ENCODE results near the gene TRIM2.

The TRIM2 gene

DNA sequence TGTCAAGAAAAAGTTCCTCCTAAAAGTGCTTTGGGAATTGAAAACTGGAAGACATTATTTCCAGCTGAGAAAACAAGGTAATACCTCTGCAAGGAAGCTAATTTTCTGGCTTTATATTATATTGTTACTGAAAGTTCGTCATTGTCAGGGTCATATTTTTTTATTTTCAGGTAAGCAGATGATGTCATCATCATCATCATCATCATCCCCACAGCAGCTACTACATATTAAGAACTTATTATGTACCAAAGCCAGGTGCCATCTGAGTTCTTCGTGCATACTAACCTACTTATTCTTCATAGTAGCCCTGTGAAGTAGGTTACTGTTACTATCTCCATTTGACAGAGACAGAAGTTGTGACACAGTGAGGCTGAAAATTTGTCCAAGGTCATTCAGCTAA lies 87.3 kb downstream of the TRIM2 start:
- no peak for DNase-seq

DNA sequence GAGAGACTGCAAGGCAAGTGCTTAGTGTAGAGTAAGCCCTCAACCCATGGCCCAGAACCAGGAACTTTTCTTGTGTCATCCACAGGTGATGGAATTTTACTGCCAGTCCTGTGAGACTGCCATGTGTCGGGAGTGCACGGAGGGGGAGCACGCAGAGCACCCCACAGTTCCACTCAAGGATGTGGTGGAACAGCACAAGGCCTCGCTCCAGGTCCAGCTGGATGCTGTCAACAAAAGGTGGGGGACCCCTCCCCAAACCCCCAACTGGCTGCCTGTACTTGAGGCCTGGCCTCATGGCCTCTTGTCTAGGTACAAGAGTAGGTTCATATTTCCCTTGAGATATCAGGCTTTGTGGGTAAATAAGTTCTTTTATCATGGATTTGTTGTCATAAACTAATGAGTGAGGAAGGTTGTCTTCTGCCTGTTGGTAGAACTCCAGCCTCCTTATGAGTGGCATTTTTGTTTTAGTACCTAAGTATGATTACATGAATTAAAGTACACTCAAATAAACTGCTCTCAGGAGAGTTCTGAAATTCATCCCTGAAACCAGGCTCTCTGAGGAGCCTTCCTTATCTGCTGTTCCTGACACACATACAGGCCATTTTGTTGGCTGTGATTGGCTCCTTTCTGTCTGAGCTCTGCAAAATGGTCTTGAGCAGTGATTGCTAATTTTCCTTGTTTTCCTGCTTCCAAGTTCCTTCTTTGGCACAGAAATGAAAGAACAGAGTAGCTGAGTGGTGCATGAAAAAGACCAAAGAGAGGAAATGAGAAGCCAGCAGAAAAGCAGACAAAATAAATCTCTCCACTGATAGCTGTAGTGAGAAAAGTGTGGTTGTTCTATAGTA lies 88.9 kb downstream of the TRIM2 start:
- DNase-seq, result no peak

DNA sequence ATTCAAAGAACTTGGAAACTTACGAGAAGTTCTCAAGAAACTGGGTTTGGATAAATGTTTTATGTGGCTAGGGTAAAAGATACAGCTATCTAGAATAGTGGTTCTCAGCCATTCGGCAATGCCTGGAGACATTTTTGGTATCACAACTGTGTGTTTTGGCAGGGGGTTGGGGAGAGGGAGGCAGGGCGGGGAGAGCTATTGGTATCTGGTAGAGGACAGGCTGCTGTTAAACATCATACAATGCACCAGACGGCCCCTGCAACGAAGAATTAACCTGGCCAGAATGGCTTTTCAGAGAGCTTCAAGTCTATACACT lies 89.5 kb downstream of the TRIM2 start:
- no peak for DNase-seq

DNA sequence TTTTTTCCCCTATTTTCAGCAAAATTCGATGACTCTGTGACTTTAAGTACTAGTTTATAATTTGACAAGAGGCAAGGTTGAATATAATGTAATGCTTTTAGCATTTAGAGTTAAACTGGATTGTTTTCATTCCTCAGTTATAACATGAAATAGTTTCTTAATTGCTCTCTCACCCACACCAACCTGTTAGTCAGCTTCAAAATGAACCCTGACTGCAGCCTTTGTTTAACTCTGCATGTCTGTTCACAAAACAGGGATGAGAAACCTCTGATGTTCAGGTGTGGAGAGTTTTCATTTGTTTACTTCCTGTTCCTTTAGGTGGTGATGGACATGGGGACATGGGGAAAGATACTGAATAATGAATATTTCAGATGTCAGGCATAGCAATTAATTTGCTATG lies 90.4 kb downstream of the TRIM2 start:
- DNase-seq, result no peak

DNA sequence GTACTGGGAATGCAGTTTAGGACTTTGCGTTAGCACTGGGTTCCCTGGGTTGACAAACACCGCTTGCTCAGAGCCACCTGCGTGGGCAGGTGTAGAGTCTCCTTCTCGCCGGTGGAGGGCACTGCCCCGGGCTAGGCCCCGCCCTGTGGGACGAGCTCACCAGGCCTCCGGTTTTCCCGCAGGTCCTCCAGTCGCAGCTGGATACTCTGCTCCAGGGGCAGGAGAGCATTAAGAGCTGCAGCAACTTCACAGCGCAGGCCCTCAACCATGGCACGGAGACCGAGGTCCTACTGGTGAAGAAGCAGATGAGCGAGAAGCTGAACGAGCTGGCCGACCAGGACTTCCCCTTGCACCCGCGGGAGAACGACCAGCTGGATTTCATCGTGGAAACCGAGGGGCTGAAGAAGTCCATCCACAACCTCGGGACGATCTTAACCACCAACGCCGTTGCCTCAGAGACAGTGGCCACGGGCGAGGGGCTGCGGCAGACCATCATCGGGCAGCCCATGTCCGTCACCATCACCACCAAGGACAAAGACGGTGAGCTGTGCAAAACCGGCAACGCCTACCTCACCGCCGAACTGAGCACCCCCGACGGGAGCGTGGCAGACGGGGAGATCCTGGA lies 91.0 kb downstream of the TRIM2 start:
- DNase-seq, result no peak

DNA sequence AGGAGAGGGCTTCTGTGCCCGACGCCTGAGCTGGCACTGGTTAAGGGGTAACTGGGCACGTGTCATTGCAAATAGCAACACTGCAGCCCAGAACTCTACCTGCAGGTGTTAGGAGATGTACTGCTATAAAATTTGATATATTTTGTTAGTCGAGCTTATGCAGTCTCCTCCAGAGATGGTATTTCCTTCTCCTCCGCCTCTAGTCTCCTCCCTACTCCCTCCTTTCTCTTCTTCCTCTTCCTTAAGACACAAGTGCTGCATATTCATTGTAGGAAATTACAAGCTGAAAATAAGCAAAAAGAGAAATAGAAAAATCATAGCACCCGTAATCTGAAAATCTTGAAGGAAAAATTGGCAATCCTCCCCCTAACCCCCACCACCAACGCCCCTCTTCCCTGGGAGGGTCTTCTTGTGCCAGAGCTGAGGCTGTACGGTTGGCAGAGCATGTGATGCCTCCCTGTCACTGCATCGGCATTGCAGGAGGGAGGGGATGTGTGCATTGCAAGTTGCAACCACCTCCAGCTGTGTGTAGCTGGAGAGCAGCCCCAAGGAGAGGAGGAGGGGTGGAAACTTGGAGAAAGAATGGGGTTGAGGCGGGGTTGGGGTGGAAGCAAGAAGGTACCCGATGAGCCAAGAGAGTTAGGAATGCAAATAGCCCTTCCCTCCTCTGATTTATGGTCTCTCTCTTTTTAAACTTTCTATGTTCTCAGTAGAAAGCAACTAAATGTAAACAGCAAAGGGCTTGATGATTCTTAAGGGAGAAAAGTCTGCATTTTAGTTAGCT lies 92.0 kb downstream of the TRIM2 start:
- DNase-seq, result no peak

DNA sequence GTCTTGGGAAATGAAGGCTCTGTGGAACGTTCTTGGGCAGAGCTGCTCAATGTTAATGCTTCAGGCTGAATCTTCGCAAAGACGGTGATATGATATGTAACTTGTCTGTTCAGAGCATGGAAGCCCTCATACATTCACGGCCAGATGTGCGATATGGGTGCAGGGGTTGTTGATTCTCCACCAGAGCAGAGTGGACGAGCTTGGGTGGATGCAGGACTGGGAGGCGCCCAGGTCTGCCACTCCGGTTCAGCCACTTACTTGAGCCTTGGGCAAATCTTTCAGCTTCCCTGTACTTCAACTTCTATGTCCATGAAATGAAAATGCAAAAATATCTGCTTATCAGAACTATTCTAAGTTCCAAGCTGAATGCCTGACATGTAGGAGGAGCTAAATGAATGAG lies 92.9 kb downstream of the TRIM2 start:
- no peak for DNase-seq

DNA sequence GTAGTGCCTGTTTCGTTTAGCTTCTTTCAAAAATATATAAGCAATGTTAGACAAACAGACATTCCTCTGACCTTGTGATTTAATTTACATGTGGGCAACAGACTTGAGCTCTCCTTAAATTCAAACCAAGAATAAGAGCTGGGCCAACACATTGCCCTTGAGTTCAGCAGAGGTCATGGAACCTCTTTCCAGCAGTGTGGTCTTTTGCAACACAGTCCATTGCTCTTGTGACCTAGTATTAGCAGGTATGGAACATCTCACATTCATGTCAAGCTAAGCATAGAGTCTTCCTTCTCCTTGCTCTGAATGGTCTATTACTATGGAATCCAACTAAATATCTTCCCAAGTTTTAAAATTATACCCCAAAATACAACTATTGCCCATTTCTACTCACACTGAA lies 106.5 kb downstream of the TRIM2 start:
- DNase-seq, result no peak

DNA sequence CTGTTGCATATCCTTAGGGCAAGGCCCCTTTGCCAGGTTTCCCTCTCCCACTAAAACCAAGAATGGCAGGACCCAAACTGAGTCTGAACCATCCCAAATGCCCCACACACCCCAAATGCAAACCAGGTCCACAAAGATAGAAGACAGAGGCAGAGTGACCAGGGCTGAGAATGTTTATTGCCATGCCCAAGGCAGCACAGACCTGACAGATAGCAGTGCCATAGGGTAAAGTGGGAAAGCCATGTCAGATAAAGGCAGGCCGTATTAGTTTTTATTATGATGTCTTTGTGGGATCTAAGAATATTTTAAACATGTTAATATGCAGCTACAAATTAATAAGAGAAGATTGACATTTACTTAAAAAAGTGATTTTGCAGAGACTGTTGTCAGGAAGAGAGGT lies 110.7 kb downstream of the TRIM2 start:
- no peak for DNase-seq

DNA sequence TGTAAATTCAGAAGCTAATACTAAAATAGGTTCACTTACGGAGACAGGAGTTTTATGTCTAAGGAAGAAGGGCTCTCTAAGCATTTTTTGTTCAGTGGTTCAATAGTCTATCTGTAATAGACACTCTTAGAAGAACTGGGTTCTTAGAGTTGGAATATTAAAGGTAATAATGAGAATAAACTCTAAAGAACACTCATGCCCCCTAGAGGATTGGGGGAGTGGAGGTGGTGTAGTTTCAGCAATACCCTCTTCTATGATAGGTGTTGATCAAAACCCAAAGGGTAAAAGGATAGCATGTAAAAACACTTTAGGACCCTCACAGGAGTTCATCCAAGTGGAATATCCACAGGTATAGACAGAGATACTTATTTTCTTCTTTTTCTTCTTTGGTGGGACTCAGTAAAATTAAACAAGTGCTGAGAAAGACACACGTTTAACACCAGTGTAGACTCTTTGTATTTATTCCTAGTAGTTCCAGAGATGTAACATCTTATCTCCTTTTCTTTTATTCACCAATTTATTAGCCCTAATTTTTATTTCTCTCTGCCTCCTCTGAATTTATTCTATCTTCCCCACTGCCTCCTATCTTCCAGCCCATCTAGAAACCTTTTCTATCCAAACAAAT lies 114.6 kb downstream of the TRIM2 start:
- DNase-seq, result peak; percentile 45

DNA sequence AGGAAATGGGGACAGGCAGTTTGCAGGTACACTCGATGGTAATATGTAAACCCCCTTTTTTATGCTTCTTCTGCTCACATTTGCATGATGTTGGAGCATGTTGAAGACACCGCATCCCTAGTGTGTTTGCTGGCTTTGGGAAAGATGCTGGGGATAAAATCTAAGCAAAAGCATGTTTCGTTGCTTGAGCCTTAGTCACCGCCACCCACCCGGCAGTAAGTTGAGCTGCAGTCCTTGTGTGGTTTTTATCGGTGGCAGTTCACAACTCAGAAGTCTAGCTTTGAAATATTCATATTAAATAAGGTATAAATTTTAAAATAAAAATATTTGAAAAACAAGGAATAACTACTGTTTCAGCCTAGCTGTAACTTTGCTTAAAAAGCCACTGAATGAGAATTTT lies 118.5 kb downstream of the TRIM2 start:
- no peak for DNase-seq

DNA sequence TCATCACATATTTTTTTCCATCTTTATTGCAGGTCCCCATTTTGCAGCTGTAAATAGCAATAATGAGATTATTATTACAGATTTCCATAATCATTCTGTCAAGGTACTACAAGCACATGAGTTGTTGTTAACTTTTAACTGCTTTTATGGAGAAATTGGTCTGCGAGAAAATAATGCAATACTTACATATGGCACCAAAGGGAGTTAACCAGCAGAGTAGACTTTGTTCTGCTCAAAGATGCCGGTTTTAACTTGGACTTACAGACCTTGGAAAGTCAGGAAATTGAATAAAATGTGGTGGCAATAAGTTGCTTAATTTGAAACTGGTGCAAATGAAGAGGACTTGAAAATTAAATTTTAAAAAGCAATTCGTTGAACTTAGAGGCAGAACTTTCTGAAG lies 119.8 kb downstream of the TRIM2 start:
- DNase-seq, result no peak

DNA sequence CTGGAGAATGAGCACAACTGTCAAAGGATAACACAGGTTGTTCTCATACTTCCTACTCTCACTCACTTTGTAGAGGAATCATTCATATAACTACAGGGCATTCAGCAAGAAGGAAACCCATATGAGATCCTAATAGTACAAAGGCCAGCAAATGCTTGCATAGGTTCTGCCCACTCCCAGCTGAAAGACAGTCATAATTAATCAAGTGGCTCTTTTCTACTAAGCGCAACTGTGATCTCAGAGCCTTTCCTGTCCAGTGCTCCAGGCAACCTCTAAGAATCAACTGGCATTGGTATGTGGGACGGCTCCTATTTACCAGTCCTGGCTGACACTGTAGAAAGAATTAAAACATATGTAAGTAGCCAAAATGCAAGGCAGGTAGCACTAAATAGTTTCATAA lies 121.3 kb downstream of the TRIM2 start:
- no peak for DNase-seq

DNA sequence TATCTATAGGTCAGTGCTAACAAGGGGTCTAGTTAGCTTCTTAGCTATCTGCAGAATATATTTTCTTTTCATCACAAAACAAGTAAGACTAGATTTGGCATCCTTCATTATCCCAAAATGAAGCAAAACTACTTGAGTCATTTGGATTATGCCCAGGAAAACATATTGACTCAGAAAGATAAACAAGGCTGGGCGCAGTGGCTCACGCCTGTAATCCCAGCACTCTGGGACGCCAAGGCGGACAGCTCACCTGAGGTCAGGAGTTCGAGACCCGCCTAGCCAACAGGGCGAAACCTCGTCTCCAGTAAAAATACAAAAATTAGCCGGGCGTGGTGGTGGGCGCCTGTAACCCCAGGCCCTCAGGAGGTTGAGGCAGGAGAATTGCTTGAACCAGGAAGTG lies 122.3 kb downstream of the TRIM2 start:
- no peak for DNase-seq

DNA sequence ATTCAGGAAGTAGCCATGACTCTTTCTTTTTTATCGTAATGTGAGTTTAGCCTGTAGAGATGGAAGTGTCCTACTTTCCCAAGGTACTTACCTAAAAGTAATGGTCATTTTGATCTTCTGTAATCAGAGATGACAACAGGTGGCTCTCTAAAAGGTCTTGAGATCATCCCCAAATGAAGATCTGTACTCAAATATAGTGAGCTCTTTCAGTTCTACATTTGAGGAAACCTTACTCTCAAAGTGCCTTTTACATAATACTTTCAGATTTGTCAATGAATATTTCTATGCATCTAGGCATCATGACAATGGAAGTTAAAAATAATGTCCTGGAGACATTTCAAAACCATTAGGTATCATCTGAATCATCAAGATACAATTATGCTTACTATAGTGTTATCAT lies 123.0 kb downstream of the TRIM2 start:
- no peak for DNase-seq

DNA sequence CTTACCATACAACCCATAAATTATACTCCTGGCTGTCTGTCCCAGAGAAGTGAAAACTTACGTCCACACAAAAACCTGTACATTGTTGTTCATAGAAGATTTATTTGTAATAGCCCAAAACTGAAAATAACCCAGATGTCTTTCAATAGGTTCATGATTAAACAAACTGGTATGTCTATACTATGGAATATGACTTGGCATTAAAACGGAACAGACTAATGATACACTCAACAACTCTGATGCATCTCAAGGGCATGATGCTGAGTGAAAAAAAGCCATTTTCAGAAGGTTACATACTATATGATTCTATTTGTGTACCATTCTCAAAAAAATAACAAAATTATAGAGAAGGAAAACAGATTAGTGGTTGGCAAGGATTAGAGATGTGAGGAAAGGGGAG lies 128.7 kb downstream of the TRIM2 start:
- DNase-seq, result no peak

DNA sequence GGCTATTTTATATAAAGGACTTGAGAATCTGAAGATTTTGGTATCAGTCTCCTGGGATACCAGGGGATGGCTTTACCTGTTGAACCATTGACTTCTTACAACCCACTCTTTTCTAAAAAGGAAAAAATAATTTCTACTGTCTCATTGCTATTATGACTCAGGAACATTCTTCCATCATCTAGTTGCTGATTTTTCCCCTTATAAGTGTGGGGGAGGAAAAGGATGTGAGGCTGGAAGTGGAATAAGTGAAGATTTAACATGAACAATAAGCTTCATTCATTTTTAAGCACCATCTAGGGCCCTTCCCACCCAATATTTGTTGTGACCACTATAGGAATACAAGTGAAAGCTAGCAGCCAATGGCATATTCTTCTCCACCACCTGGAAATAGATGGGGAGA lies 129.6 kb downstream of the TRIM2 start:
- no peak for DNase-seq

DNA sequence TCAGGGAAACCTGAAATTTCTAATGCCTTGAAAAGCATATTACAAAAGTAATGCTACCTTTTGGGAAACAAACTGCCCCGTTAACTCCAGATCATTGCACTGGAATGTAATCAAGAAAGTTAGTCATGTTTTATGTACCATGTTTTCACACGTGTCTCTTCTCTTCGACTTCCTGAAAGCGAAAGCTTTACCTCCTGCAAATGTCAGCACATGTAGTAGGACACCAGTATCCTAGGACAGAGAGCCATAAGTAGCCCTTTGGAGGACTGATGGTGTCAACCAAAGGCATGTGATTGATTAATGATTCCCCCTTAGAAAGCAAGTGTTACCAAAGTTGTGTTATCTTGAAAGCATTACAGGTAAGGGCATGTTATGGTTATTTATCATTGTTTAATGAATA lies 131.4 kb downstream of the TRIM2 start:
- no peak for DNase-seq

DNA sequence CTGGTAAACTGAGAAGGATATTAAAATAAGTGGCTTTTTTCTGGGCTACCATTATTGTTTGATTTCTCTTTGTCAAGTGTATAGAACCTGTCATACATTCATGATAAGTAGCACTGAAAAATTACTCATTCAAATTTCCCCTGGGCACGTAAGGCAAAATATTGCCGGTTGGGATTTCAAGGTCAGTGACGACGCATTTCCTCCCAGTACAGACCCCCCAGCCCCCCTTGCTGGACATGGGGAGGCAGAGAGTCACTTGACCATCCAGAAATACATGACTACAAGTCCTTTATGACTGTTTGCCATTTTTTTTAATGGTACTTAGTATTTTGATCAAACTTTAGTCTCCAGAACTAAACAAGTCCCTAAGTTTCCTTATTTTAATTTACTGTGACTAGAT lies 133.4 kb downstream of the TRIM2 start:
- DNase-seq, result no peak

DNA sequence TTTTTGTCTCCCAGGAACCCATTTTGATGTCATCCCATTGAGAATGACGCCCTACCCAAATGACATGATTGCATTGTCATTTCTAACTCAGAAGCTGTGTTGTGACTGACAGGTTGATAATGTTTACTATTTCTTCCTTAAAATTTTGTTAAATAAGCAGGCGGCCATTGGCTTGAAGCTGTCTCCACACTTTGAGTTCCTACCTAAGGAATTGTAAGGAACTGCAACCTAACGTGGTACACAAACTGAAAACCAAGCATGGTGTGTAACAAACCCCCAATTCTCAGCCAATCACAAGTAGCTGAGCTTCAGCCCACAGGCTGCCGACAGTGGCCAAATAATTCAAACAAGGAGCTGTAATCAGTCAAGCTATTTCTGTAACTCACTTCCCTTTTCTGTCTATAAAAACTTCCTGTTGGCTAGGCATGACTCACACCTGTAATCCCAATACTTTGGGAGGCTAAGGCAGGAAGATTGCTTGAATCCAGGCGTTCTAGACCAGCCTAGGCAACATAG lies 137.4 kb downstream of the TRIM2 start:
- DNase-seq, result no peak

DNA sequence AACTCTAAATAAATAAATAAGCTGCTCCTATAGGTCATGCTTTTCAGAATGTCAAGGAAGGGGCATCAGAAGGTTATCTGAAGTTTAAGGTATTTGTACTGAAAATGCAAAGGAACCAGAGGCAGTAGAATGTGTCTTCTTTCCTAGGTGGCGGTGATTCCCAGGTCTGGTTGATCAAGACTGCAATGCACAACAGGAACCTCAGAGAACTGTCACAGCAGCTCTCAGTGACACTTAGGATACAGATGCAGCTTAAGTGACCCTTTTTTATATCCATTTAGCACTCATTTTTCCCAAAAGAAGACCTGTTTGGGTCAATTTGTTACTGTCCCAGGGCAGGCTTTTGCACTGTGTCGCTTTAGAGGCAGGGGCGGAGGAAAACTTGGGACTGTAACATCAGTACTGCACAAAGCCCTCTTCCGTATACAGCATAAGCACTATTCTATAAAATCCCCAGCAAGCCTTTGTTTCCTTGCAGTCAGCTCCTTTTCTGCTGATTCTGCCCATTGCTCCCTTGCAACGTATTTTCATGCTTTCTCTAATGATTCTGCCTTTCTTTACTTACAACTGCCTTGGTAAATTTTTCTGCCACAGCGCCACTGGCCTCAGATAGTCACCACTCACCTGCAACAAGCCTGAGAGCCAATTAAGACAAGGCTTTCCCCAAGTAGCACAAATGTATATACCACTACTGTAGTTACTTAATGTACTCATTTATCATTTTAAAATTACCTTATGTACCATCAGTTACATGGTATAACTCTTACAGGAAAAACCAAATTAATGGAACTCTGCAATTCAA lies 138.7 kb downstream of the TRIM2 start:
- DNase-seq, result no peak

DNA sequence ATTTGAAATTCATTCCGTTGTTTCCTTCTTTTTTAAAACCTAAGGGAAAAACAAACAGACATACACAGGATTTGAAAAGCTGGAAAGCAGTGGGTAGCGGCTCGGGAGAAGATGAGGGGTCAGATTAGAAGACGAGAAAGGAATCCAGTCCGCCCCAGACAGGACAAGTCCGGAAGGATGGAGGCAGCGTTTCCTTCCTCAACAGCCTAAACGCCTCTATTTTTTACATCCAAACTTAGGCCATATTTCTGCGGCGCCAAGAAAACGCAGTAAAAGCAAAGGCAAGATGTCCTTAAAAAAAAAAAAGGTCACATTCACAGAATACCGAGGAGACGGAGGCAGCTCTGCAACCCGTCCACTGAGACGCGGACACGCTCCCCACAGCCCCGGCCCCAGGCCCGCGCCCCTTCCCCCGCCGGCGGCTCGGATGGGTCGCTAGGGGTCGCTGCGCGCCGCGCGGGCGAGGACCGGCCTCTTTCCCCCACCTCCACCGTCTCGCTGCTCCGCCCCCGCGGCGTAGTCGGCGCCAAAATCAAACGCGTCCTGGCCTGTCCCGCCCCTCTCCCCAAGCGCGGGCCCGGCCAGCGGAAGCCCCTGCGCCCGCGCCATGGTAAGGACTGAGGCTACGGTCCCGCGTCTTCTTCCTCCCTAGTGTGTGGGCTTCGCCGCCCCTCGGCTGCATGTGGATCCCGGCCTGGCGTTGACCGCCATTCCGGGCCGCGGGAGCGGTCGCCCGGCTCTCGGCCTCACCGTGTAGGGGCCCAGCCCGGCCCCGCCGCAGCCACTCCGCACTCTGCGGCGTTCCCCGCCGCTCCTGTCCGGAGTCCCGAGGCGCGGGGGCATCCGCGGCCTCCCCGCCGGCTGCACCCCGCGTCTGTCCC lies 140.1 kb downstream of the TRIM2 start, which contains the start of gene MND1:
MND1 (plus strand) TSS at position 558 of the 881 bp plus-strand sequence; CDS start at position 608, 50 bp downstream.
- DNase-seq, result peak; percentile 83
